H1 (cell line): ENCODE results near the gene MGMT. TPM values are rescaled to one million over a fixed set of nuclear protein-coding genes. Genes with fewer than 3 reads are reported as not detected.

ENCODE experiments used
- CTCF ChIA-PET: fragments of 300-600 bp; sonication (Branson Sonifier 250); formaldehyde crosslinking; loops from one replicate; lab custom pipeline; 2021; ENCODE audit not compliant: partially characterized antibody; lab: Charles Lee
- POLR2A ChIA-PET: fragments of 300-600 bp; sonication (Branson Sonifier 250); formaldehyde crosslinking; loops from one replicate; lab custom pipeline; 2021; ENCODE audit warnings: inconsistent platforms; ENCODE audit not compliant: partially characterized antibody; lab: Charles Lee
- DNase-seq, 2 experiments: peaks; one replicate each; pipeline versions ENCODE4 v3.0.0 to v3.0.0-alpha.2; 2010 to 2022; ENCODE audit warnings: low spot score in 2 of 2, low read depth in 1 of 2, mixed read lengths in 1 of 2
- FAIRE-seq: peaks from 2 replicates; lab custom pipeline; 2011; peaks lifted over from hg19 to GRCh38; lab: Jason Lieb, UNC
- H2AFZ ChIP-seq: 2 replicates; pipeline ENCODE4 v1.8.1; 2012; ENCODE audit warnings: low read length, inconsistent platforms
- H2AK5ac ChIP-seq: 2 replicates; pipeline ENCODE4 v1.6.1; 2013; ENCODE audit warnings: low read depth, low read length
- H2BK120ac ChIP-seq: replicated peaks from 2 replicates; pipeline ENCODE3; 2013; ENCODE audit warnings: low read depth, low read length, inconsistent platforms
- H2BK12ac ChIP-seq: 2 replicates; pipeline ENCODE4 v1.6.1; 2013; ENCODE audit warnings: low read depth, low read length
- H2BK15ac ChIP-seq: 2 replicates; pipeline ENCODE4 v1.6.1; 2013; ENCODE audit warnings: low read length
- H2BK20ac ChIP-seq: 2 replicates; pipeline ENCODE4 v1.6.1; 2013; ENCODE audit warnings: low read length
- H2BK5ac ChIP-seq: 2 replicates; pipeline ENCODE4 v1.6.1; 2013; ENCODE audit warnings: low read depth, low read length
- H3K14ac ChIP-seq: 2 replicates; pipeline ENCODE4 v1.6.1; 2013; ENCODE audit warnings: inconsistent platforms; ENCODE audit not compliant: insufficient read length
- H3K18ac ChIP-seq: 2 replicates; pipeline ENCODE4 v1.6.1; 2013; ENCODE audit warnings: low read length; ENCODE audit errors: extremely low read depth
- H3K23ac ChIP-seq: 2 replicates; pipeline ENCODE4 v1.6.1; 2013; ENCODE audit warnings: inconsistent platforms; ENCODE audit not compliant: insufficient read length
- H3K23me2 ChIP-seq: 2 replicates; pipeline ENCODE4 v1.6.1; 2013; ENCODE audit warnings: low read depth, low read length
- H3K27ac ChIP-seq: 2 replicates; pipeline ENCODE4 v1.6.1; 2011; ENCODE audit warnings: low read depth, low read length, inconsistent platforms
- H3K27me3 ChIP-seq, 4 experiments: replicated peaks in 1 of 4; 1 replicate in 1 of 4; 2 replicates in 3 of 4; pipeline versions ENCODE4 v1.6.1 to v1.8.1; 2011 to 2013; ENCODE audit warnings: low read length in 3 of 4, mild to moderate bottlenecking in 3 of 4, inconsistent platforms in 2 of 4, mixed read lengths in 2 of 4, moderate library complexity in 1 of 4; ENCODE audit not compliant: control insufficient read depth in 3 of 4, insufficient read depth in 3 of 4; ENCODE audit errors: extremely low read depth in 1 of 4
- H3K36me3 ChIP-seq, 4 experiments: 2 replicates each; pipeline versions ENCODE4 v1.6.1 to v1.8.1; 2011 to 2013; ENCODE audit warnings: mild to moderate bottlenecking in 4 of 4, low read length in 3 of 4, moderate library complexity in 2 of 4, control low read depth in 1 of 4, inconsistent platforms in 1 of 4; ENCODE audit not compliant: insufficient read depth in 4 of 4, control insufficient read depth in 2 of 4
- H3K4ac ChIP-seq: replicated peaks from 2 replicates; pipeline ENCODE3; 2013; ENCODE audit warnings: low read length, low read depth, mixed read lengths, inconsistent platforms; ENCODE audit not compliant: insufficient read length
- H3K4me1 ChIP-seq, 4 experiments: replicated peaks in 1 of 4; 1 replicate in 1 of 4; 2 replicates in 3 of 4; pipeline versions ENCODE4 v1.6.1 to v1.8.1; 2011 to 2013; ENCODE audit warnings: low read length in 3 of 4, inconsistent platforms in 2 of 4, mixed read lengths in 1 of 4; ENCODE audit not compliant: insufficient read depth in 4 of 4, control insufficient read depth in 3 of 4
- H3K4me2 ChIP-seq, 2 experiments: 2 replicates each; pipeline versions ENCODE4 v1.6.1 to v1.8.1; 2011 to 2013; ENCODE audit warnings: low read depth in 2 of 2, low read length in 2 of 2, control low read depth in 1 of 2, inconsistent platforms in 1 of 2, mild to moderate bottlenecking in 1 of 2; ENCODE audit not compliant: insufficient read depth in 1 of 2
- H3K4me3 ChIP-seq, 4 experiments: fragments of 200-600, 300-600 bp in 1 of 4; sonication (generic), shearing (Covaris generic), sonication (Bioruptor Twin) in 1 of 4; 2 replicates each; pipeline versions ENCODE4 v1.5.1 to v1.8.1; 2011 to 2016; ENCODE audit warnings: low read length in 4 of 4, low read depth in 3 of 4, control low read depth in 2 of 4, inconsistent platforms in 2 of 4, mild to moderate bottlenecking in 2 of 4, mixed read lengths in 1 of 4, moderate library complexity in 1 of 4; ENCODE audit not compliant: insufficient read depth in 2 of 4; ENCODE audit errors: extremely low read depth in 1 of 4
- H3K56ac ChIP-seq: replicated peaks from 2 replicates; pipeline ENCODE3; 2013; ENCODE audit warnings: low read depth, mild to moderate bottlenecking, mixed read lengths, low read length, inconsistent platforms; ENCODE audit not compliant: insufficient read length
- H3K79me1 ChIP-seq: 2 replicates; pipeline ENCODE4 v1.6.1; 2013; ENCODE audit warnings: low read depth, low read length, control low read depth
- H3K79me2 ChIP-seq, 2 experiments: 2 replicates each; pipeline versions ENCODE4 v1.6.1 to v1.8.1; 2012 to 2013; ENCODE audit warnings: low read length in 2 of 2, mild to moderate bottlenecking in 2 of 2, inconsistent platforms in 1 of 2; ENCODE audit not compliant: insufficient read depth in 2 of 2, control insufficient read depth in 1 of 2
- H3K9ac ChIP-seq, 4 experiments: replicated peaks in 1 of 4; 1 replicate in 1 of 4; 2 replicates in 3 of 4; pipeline versions ENCODE4 v1.6.1 to v1.8.1; 2011 to 2013; ENCODE audit warnings: low read depth in 3 of 4, low read length in 3 of 4, control low read depth in 2 of 4, mild to moderate bottlenecking in 2 of 4, moderate library complexity in 2 of 4, inconsistent platforms in 1 of 4; ENCODE audit errors: extremely low read depth in 1 of 4
- H3K9me3 ChIP-seq, 2 experiments: 2 replicates each; pipeline versions ENCODE4 v1.6.1 to v1.8.1; 2012 to 2013; ENCODE audit warnings: mild to moderate bottlenecking in 2 of 2, moderate library complexity in 2 of 2, control low read depth in 1 of 2, inconsistent platforms in 1 of 2, low read depth in 1 of 2, low read length in 1 of 2, mixed read lengths in 1 of 2; ENCODE audit not compliant: insufficient read depth in 2 of 2
- H4K20me1 ChIP-seq, 2 experiments: replicated peaks in 1 of 2; 2 replicates each; pipeline versions ENCODE3 to v1.8.1; 2011 to 2013; ENCODE audit warnings: inconsistent platforms in 2 of 2, low read length in 2 of 2, mild to moderate bottlenecking in 1 of 2; ENCODE audit not compliant: insufficient read depth in 2 of 2, control insufficient read depth in 1 of 2
- H4K5ac ChIP-seq: 2 replicates; pipeline ENCODE4 v1.6.1; 2013; ENCODE audit warnings: low read length, low read depth, mixed read lengths, inconsistent platforms; ENCODE audit not compliant: insufficient read length
- H4K8ac ChIP-seq: 2 replicates; pipeline ENCODE4 v1.8.0; 2013; ENCODE audit warnings: mild to moderate bottlenecking, moderate library complexity, low read length, inconsistent platforms; ENCODE audit not compliant: insufficient read depth; ENCODE audit errors: extremely low read depth
- H4K91ac ChIP-seq: replicated peaks from 2 replicates; pipeline ENCODE3; 2013; ENCODE audit warnings: low read length, mixed read lengths, inconsistent platforms; ENCODE audit not compliant: insufficient read length
- RFX5 ChIP-seq: IDR thresholded peaks from 2 replicates; pipeline ENCODE4 v1.6.1; 2011; ENCODE audit warnings: low read depth, low read length, improper control_type of control experiment, borderline replicate concordance
- SRF ChIP-seq: IDR thresholded peaks from 2 replicates; pipeline ENCODE4 v1.6.1; 2011; ENCODE audit warnings: mild to moderate bottlenecking, low read depth, low read length, moderate library complexity
- WGBS, 2 experiments: shearing (Covaris generic) in 1 of 2; methylation state at CpG; one replicate each; pipeline versions ENCODE4 v1.1.6 to v1.1.7; 2013 to 2015; ENCODE audit warnings: low lambda C conversion rate in 2 of 2, mixed read lengths in 2 of 2, inconsistent platforms in 1 of 2, low coverage in 1 of 2, missing lambda C conversion rate in 1 of 2; ENCODE audit not compliant: insufficient replicate concordance in 2 of 2, insufficient coverage in 1 of 2, insufficient read length in 1 of 2; ENCODE audit errors: extremely low coverage in 1 of 2, missing lambda C conversion rate in 1 of 2; 5-methylcytosine and 5-hydroxymethylcytosine counted together
- polyA plus RNA-seq, 7 experiments: library from polyadenylated mRNA; depleted of rRNA in 3 of 7; stranded (reverse) in 5 of 7; unstranded in 2 of 7; fragments of >200 nt in 5 of 7; fragments of 200-250 nt in 2 of 7; gene quantifications; 1 replicate in 5 of 7; 2 replicates in 1 of 7; 4 replicates in 1 of 7; pipeline versions ENCODE4 v1.2.1 to v1.2.3, GENCODE V29; 2011 to 2013; ENCODE audit warnings: missing spikeins in 2 of 7, mixed read lengths in 2 of 7
- total RNA-seq: library from RNA; stranded (reverse); fragmentation: NEBNext Ultra II Directional; extraction: Animal tissue kit (Norgen Biotek cat#: 25700); gene quantifications from 2 replicates; pipeline ENCODE4 v1.2.1, GENCODE V29; 2021

The MGMT gene
- total and polyA plus RNA-seq, 2 of the 8 experiments (the other 6 are each of a cell fraction or from before 2014, with no cell fraction given), result 9.9 to 10.7 TPM

- Histone ChIP-seq H2BK120ac (no peak overlapping the region), H3K23me2 (no peaks in the 10 kb centered on the region), H2AK5ac (no peak overlapping the region), H4K8ac (no peak overlapping the region), H3K4ac (no peak overlapping the region), H2BK20ac (no peak overlapping the region), H3K4me3 (no peak overlapping the region), H3K4me1 (no peaks in the 10 kb centered on the region; a peak in 1 of 7 replicates), H3K27me3 (no peaks in the 10 kb centered on the region), H3K56ac (no peak overlapping the region), H2AFZ (no peak overlapping the region), H4K20me1 (no peaks in the 10 kb centered on the region), H4K91ac (no peak overlapping the region), H2BK15ac (no peak overlapping the region), H3K9ac (no peak overlapping the region), H2BK5ac (no peak overlapping the region), H2BK12ac (no peak overlapping the region), H3K23ac (no peak overlapping the region), H3K79me1 (no peaks in the 10 kb centered on the region), H3K79me2 (no peaks in the 10 kb centered on the region), H3K18ac (no peak overlapping the region), H3K4me2 (no peak overlapping the region), H3K27ac (no peak overlapping the region), H3K14ac (no peak overlapping the region), H3K36me3 (no peaks in the 10 kb centered on the region), H3K9me3 (no peaks in the 10 kb centered on the region), H4K5ac (no peak overlapping the region)
- ChIA-PET CTCF (interaction anchor here (0.7 to 5.7 kb wide), 5 partner anchors 8 to 305 kb away, joined by 3 to 38 read pairs (median 3); no protein-coding TSS in a partner anchor), POLR2A (no interaction called here)
- 90% methylated on average over 4 of the region's 4 CpGs; no CpG with 5 or more reads in 1 of the 2 experiments for WGBS, 2 experiments
- DNase-seq, result no peak
- TF ChIP-seq SRF (no peak), RFX5 (peak; percentile 57; the same call in 1 of the 2 replicates)
- FAIRE-seq, result no peak
These were observed 180.5 kb downstream of the MGMT start for GRCh38 chr10:129647590-129647989.
